Subcutaneous adipose tissue (tissue), 4 donors: Measurements from ENCODE around the gene SCMH1. TPM values are rescaled to one million over a fixed set of nuclear protein-coding genes. Genes with fewer than 3 reads are reported as not detected.

Experiments used
- total RNA-seq, 4 donors: library from RNA; depleted of rRNA; stranded (reverse); fragments of >200 nt; gene quantifications; one replicate each; pipeline ENCODE4 v1.1.0, GENCODE V29; 2016
- TF ChIP-seq, protein P1 (sequence below): fragments of 450-650 bp; IDR thresholded peaks from one replicate; pipeline ENCODE4 v1.5.1; 2016; ENCODE audit warnings: low read depth, mild to moderate bottlenecking, control low read depth, antibody characterized with exemption, moderate library complexity

The SCMH1 gene
- total RNA-seq, 4 donors from 2014 or later: 27.7 to 47.3 (median 46.1) TPM

DNA sequence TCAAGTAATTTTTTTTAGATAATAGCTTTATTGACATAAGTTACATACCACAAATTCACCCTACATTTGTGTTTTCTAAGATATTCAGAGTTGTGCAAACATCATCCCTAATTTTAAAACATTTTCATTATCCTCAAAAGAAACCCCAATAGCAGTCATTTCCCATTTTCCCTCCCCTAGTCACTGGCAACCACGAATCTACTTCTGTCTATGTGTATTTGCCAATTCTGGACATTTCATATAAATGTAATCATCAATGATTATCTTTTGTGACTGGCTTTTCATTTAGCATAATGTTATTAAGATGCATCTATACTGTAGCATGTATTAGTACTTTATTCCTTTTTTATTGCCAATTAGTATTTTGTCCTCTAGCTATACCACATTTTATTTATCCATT lies 131.8 kb downstream of the SCMH1 start:
- TF ChIP-seq, protein P1, sequence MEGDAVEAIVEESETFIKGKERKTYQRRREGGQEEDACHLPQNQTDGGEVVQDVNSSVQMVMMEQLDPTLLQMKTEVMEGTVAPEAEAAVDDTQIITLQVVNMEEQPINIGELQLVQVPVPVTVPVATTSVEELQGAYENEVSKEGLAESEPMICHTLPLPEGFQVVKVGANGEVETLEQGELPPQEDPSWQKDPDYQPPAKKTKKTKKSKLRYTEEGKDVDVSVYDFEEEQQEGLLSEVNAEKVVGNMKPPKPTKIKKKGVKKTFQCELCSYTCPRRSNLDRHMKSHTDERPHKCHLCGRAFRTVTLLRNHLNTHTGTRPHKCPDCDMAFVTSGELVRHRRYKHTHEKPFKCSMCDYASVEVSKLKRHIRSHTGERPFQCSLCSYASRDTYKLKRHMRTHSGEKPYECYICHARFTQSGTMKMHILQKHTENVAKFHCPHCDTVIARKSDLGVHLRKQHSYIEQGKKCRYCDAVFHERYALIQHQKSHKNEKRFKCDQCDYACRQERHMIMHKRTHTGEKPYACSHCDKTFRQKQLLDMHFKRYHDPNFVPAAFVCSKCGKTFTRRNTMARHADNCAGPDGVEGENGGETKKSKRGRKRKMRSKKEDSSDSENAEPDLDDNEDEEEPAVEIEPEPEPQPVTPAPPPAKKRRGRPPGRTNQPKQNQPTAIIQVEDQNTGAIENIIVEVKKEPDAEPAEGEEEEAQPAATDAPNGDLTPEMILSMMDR: no peak

GRCh38 chr1:41109310-41110197 lies 132.6 kb downstream of the SCMH1 start:
- TF ChIP-seq, protein P1: no peak

- TF ChIP-seq, protein P1: no peak
Observed at GRCh38 chr1:41108696-41109275, 133.3 kb downstream of the SCMH1 start.

DNA sequence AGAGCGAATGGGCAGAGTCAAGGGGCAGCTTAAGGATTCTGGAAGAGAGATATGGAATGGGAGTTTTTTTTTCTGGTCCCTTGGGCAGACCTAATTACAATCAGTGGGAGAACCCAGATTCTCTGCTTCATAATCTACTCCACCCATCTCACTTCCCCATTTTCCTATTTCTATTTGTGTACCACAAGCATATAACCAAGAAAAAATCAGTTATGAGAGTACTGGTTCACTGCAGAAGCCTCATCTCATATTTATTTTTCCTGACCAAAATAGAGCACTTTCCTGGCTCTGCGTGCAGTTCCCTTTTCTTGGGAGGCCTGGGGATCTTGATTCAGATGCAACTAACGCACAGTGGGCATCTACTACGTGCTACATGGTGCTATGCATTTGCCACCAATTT lies 138.3 kb downstream of the SCMH1 start:
- TF ChIP-seq, protein P1: no peak

GRCh38 chr1:41102653-41103052 lies 139.5 kb downstream of the SCMH1 start:
- TF ChIP-seq, protein P1: no peak

DNA sequence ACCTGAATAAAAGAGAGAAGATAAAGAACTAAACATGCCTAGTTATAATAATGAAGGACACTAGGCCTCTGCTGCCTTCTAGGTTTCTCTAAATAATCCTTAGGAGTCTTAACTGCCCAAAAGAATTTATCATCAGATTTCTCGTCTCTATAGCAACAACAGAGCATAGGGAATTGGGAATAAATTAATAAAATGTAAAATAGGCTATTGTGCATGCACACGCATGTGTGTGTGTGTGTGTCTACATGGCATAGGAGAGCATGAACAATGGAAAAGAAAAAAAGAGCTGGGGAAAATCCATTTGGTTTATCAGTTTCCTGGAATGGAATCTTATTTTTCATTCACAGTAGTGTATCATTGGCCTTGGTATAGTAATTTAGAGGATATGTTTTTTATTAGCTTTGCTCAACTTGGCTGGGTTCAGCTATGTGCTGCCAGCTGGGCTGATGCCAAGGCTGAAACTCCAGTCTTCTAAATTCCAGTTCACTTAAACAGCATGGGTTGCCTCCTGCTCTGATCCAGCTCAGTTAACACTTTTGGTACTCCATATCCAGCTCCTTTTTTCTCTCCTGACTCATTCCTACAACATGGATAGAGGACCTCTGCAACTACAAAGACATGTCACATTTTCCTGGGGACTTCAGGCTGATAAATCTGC lies 140.0 kb downstream of the SCMH1 start:
- TF ChIP-seq, protein P1: no peak

DNA sequence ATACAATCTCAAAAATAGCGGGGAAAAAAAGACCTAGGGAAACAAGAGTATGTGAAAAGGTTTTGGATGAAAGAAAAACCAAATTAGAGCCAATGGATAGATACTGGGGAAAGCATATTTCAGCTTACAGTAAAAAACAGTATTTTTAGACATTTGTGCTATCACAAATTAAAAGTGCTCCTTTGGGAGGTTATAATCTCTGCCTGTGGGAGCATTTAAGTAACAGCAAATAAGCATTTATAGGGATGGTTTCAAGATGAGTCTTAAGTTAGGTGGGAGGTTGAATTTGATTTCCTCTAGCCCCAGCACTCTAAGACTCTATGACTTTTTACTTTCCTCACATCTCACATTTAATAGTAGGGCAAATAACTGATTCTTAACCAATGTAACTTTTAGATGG lies 141.0 kb downstream of the SCMH1 start:
- TF ChIP-seq, protein P1: no peak
